PC-9 (cell line): ENCODE data around the gene TGFBR2. TPM values are rescaled to one million over a fixed set of nuclear protein-coding genes. Genes with fewer than 3 reads are reported as not detected.

Source experiments
- BruUV-seq: library from RNA; stranded (reverse); fragments of 400-500 nt; replicated peaks from 2 replicates; lab custom pipeline; 2021; lab: Mats Ljungman, UMichigan
- CTCF ChIA-PET: fragments of 300-600 bp; sonication (Branson Sonifier 250); formaldehyde crosslinking; loops from one replicate; lab custom pipeline; 2022; ENCODE audit warnings: antibody characterized with exemption; lab: Charles Lee
- POLR2A ChIA-PET: fragments of 300-600 bp; sonication (Branson Sonifier 250); formaldehyde crosslinking; loops from one replicate; lab custom pipeline; 2022; ENCODE audit warnings: antibody characterized with exemption; ENCODE audit not compliant: unreplicated experiment; lab: Charles Lee
- DNase-seq, 2 experiments: peaks; one replicate each; pipeline versions ENCODE4 v3.0.0 to v3.0.0-alpha.2; 2015 to 2022; ENCODE audit warnings: mixed read lengths in 1 of 2
- H2AFZ ChIP-seq: fragments of 200-600 bp; sonication (generic); 2 replicates; pipeline ENCODE4 v1.8.1; 2017; ENCODE audit warnings: antibody characterized with exemption
- H3F3A ChIP-seq: fragments of 200-600 bp; sonication (generic); 2 replicates; pipeline ENCODE4 v1.8.1; 2017; ENCODE audit warnings: antibody characterized with exemption, mild to moderate bottlenecking, low read depth; ENCODE audit not compliant: insufficient read depth
- H3K27ac ChIP-seq: fragments of 200-600 bp; sonication (generic); 2 replicates; pipeline ENCODE4 v1.6.1; 2016; ENCODE audit warnings: mixed run types
- H3K27me3 ChIP-seq: fragments of 200-600 bp; sonication (generic); 2 replicates; pipeline ENCODE4 v1.6.1; 2016; ENCODE audit warnings: low read depth, mixed run types; ENCODE audit not compliant: insufficient read depth
- H3K36me3 ChIP-seq: fragments of 200-600 bp; sonication (generic); 2 replicates; pipeline ENCODE4 v1.6.1; 2016; ENCODE audit warnings: low read depth, mixed run types
- H3K4me1 ChIP-seq: fragments of 200-600 bp; sonication (generic); replicated peaks from 2 replicates; pipeline ENCODE4 v1.6.1; 2016; ENCODE audit warnings: mixed run types; ENCODE audit not compliant: insufficient read depth
- H3K4me2 ChIP-seq: fragments of 200-600 bp; sonication (generic); 2 replicates; pipeline ENCODE4 v1.6.1; 2017; ENCODE audit warnings: mixed run types
- H3K4me3 ChIP-seq: fragments of 200-600 bp; sonication (generic); 2 replicates; pipeline ENCODE4 v1.6.1; 2016; ENCODE audit warnings: mixed run types
- H3K79me2 ChIP-seq: fragments of 200-600 bp; sonication (generic); 2 replicates; pipeline ENCODE4 v1.6.1; 2017; ENCODE audit warnings: low read depth, mixed run types
- H3K9me2 ChIP-seq: fragments of 200-600 bp; sonication (generic); 2 replicates; pipeline ENCODE4 v1.8.1; 2017; ENCODE audit warnings: mild to moderate bottlenecking; ENCODE audit not compliant: insufficient read depth
- H3K9me3 ChIP-seq: fragments of 200-600 bp; sonication (generic); 2 replicates; pipeline ENCODE4 v1.8.1; 2016; ENCODE audit warnings: low read depth; ENCODE audit not compliant: insufficient read depth
- H4K20me1 ChIP-seq: fragments of 200-600 bp; sonication (generic); 2 replicates; pipeline ENCODE4 v1.8.1; 2017; ENCODE audit not compliant: insufficient read depth
- CTCF ChIP-seq: fragments of 200-600 bp; sonication (generic); conservative IDR thresholded peaks from 2 replicates; pipeline ENCODE4 v1.6.1; 2017; ENCODE audit warnings: mixed run types, antibody characterized with exemption, mild to moderate bottlenecking, moderate library complexity
- EZH2 ChIP-seq: fragments of 200-600 bp; sonication (generic); IDR thresholded peaks from 2 replicates; pipeline ENCODE4 v1.8.0; 2017; ENCODE audit warnings: antibody characterized with exemption, low read depth
- intact Hi-C: fragments of 100-400 bp; cut with micrococcal nuclease; formaldehyde crosslinking; loops from one replicate; pipeline ENCODE4 v1.10.0; 2022; ENCODE audit not compliant: unreplicated experiment
- total RNA-seq: library from RNA; stranded (reverse); gene quantifications from 2 replicates; pipeline ENCODE4 v1.2.3, GENCODE V29; 2021

TGFBR2 gene
- total RNA-seq, 1 experiment from 2014 or later, result 33.6 TPM

- Histone ChIP-seq H3K36me3 (no peaks in the 10 kb centered on the region), H4K20me1 (no peaks in the 10 kb centered on the region), H3K27me3 (no peaks in the 10 kb centered on the region), H3K4me3 (no peak overlapping the region), H3K79me2 (no peaks in the 10 kb centered on the region), H3F3A (no peaks in the 10 kb centered on the region), H3K9me3 (no peaks in the 10 kb centered on the region), H2AFZ (no peak overlapping the region), H3K9me2 (no peaks in the 10 kb centered on the region), H3K4me1 (no peaks in the 10 kb centered on the region), H3K27ac (no peak overlapping the region), H3K4me2 (no peak overlapping the region)
- TF ChIP-seq CTCF (no peak), EZH2 (no peak)
- no TSS peak for BruUV-seq
- no peak for DNase-seq
- ChIA-PET POLR2A (no interaction called here), CTCF (no interaction called here)
- intact Hi-C loops, result no loop called here
These were observed 38.7 kb downstream of the TGFBR2 start for GRCh38 chr3:30645077-30645476.

DNA sequence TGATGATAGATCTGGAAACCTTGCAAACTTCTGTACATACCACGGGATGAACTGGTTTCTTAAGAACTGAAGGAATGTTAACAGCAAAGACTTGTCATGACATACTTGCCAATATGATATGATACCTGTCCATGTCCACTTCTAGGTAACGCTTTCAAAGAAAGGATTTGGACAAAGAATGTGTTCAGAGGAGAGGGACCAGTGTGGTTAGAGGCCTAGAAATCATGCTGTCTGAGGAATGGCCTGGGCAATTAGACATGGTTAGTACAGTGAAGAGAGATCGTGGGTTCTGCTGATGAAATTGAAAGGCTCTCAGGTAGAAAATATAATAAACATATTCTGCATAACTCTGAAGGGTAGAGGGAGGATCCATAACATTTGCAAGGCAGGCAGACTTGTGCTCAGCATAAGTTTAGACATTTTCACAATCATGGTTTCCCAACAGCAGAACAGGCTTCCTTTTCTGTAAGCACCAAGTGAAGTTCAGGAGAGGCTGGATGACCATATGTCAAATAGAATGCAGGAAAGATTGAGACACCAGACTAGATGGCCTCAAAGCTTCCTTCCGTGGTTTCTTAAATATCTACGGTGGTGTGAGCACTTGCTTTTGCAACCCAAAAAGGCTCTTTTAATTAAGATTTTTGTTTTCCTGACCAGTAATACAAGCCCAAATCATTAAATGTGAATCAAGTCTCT lies 39.9 kb downstream of the TGFBR2 start:
- H3K9me2 ChIP-seq, result no peaks in the 10 kb centered on the region
- no TSS peak for BruUV-seq
- no peak for DNase-seq
- ChIA-PET CTCF (no interaction called here), POLR2A (no interaction called here)
- no peaks in the 10 kb centered on the region for H3K79me2 ChIP-seq
- no peaks in the 10 kb centered on the region for H3K36me3 ChIP-seq
- no peak overlapping the region for H2AFZ ChIP-seq
- H3K9me3 ChIP-seq, result no peaks in the 10 kb centered on the region
- H3K4me1 ChIP-seq, result no peaks in the 10 kb centered on the region
- no peak overlapping the region for H3K27ac ChIP-seq
- intact Hi-C loops, result no loop called here
- no peak overlapping the region for H3K4me3 ChIP-seq
- no peak for TF ChIP-seq EZH2
- TF ChIP-seq CTCF, result no peak
- H3K27me3 ChIP-seq, result no peaks in the 10 kb centered on the region
- no peaks in the 10 kb centered on the region for H3F3A ChIP-seq
- no peak overlapping the region for H3K4me2 ChIP-seq
- H4K20me1 ChIP-seq, result no peaks in the 10 kb centered on the region

DNA sequence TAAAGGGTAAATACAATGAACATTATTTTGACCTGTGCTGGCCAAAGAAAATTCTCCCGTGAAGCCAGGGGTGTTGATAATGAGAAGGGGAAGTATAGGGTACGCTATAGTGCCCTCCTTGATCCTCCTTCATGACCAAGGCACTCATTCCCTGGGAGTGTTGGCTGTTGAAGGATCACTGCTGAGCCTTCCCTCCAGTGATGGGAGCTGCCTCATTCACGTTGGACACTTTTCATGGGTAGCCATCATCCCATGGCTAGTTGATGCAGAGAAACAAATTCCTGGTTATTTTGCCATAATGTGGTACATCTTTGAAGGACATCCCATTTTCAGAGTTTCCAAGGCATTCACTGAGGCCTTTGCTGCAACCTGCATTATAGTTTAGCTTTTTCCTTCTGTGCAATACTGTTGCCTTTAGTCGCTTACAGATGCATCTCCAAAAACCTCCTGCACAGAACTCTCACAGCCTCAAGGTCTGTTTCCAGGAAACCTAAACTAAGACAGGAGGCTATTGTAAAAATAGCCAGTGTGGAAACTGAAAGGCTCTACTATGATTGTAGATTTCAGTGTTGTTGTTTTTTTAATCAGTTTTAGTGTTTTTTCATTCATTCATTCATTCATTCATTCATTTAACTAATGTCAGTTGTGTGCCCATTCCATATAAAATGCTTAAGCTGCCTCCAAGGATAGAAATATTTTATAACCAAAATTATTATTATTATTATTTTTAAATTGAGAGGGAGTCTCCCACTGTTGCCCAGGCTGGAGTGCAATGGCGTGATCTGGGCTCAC lies 40.8 kb downstream of the TGFBR2 start:
- Histone ChIP-seq H3K9me3 (no peaks in the 10 kb centered on the region), H3K9me2 (no peaks in the 10 kb centered on the region), H4K20me1 (no peaks in the 10 kb centered on the region), H3K79me2 (no peaks in the 10 kb centered on the region), H3K4me2 (no peak overlapping the region), H3K4me1 (no peaks in the 10 kb centered on the region), H3F3A (no peaks in the 10 kb centered on the region), H3K27me3 (no peaks in the 10 kb centered on the region), H3K4me3 (no peak overlapping the region), H3K36me3 (no peaks in the 10 kb centered on the region), H2AFZ (no peak overlapping the region), H3K27ac (no peak overlapping the region)
- BruUV-seq, result no TSS peak
- TF ChIP-seq EZH2 (no peak), CTCF (no peak)
- DNase-seq, result no peak
- intact Hi-C loops, result no loop called here
- ChIA-PET CTCF (no interaction called here), POLR2A (no interaction called here)
